Pancreas (tissue), 10 donors: ENCODE measurements around the gene PITX1. TPM values are rescaled to one million over a fixed set of nuclear protein-coding genes. Genes with fewer than 3 reads are reported as not detected.
A peak's percentile ranks its signal among the peaks of the same experiment; 100 is the strongest.

ENCODE experiments used
- ATAC-seq, 4 donors: fragments of 200-7000 bp; cut with Tn5 transposase; one replicate each; pipeline versions ENCODE4 v1.8.0 to v1.9.1; 2020; ENCODE audit warnings: mild to moderate bottlenecking in 4 of 4, moderate library complexity in 4 of 4
- DNase-seq, 6 donors: peaks; one replicate each; pipeline ENCODE4 v3.0.0-alpha.2; 2020
- FAIRE-seq: peaks from 2 replicates; lab custom pipeline; 2012; peaks lifted over from hg19 to GRCh38; lab: Jason Lieb, UNC
- H3K27ac ChIP-seq, 4 donors: fragments of 200-600 bp; sonication (generic); 1 replicate in 3 of 4; 2 replicates in 1 of 4; pipeline versions ENCODE4 v1.5.0 to v1.8.0; 2020
- H3K27me3 ChIP-seq, 4 donors: fragments of 200-600 bp; one replicate each; pipeline ENCODE4 v1.8.0; 2021
- H3K36me3 ChIP-seq, 3 donors: fragments of 200-600 bp; sonication (generic) in 1 of 3; one replicate each; pipeline versions ENCODE4 v1.5.0 to v1.8.0; 2020 to 2021
- H3K4me1 ChIP-seq, 3 donors: fragments of 200-600 bp; one replicate each; pipeline ENCODE4 v1.8.0; 2021
- H3K4me3 ChIP-seq, 4 donors: fragments of 200-600 bp; sonication (generic) in 2 of 4; one replicate each; pipeline versions ENCODE4 v1.5.0 to v1.8.0; 2020 to 2021
- H3K9me3 ChIP-seq, 4 donors: fragments of 200-600 bp; one replicate each; pipeline ENCODE4 v1.8.0; 2021
- CTCF ChIP-seq, 4 donors: fragments of 200-600 bp; sonication (generic) in 3 of 4; IDR thresholded peaks; one replicate each; pipeline versions ENCODE4 v1.5.0 to v1.8.0; 2021; ENCODE audit warnings: antibody characterized with exemption in 4 of 4
- WGBS, 2 donors: extraction: QIAGEN DNeasy Blood & Tissue Kit; methylation state at CpG; one replicate each; pipeline ENCODE4 v1.1.7; 2013; 5-methylcytosine and 5-hydroxymethylcytosine counted together
- intact Hi-C, 3 donors: fragments of 100-400 bp; cut with DNase I; formaldehyde crosslinking; loops; one replicate each; pipeline versions ENCODE4 v1.11.1 to v1.14.2; 2022
- polyA plus RNA-seq, 2 donors: library from polyadenylated mRNA; stranded (reverse); fragments of 200-250 nt; gene quantifications; one replicate each; pipeline ENCODE4 v1.2.3, GENCODE V29; 2013
- total RNA-seq, 6 donors: library from RNA; stranded (reverse); fragmentation: NEBNext Ultra II Directional in 4 of 6; extraction: Animal tissue kit (Norgen Biotek cat#: 25700) in 4 of 6; gene quantifications; one replicate each; pipeline versions ENCODE4 v1.2.1 to v1.2.4, GENCODE V29; 2021 to 2023
- donor health status: healthy with polysubstance abuse.
- donor health status: DM: no; HTN: no; CAD: no; lungs with moderate emphysema.
- donor health status: DM: no; HTN: no; CAD: no.
- donor health status: control.
- donor health status: control.
- donor health status: Bipolar disorder and iron deficiency.
- donor health status: DM: yes; HTN: yes; CAD: no.
- donor health status: DM: no; HTN: no; CAD: no.
- donor health status: DM: no; HTN: no; CAD: no.
- donor health status: DM: yes; HTN: yes; CAD: no.

PITX1 gene
- total and polyA plus RNA-seq, 8 donors: 0.12 to 0.28 (median 0.17) TPM; not detected in 4

- H3K27me3 ChIP-seq: no peaks in the 10 kb centered on the region
- intact Hi-C loops: no loop called here
- ATAC-seq: no peak
- peak in 1 of 6 donors; percentile 33 for DNase-seq
- no peaks in the 10 kb centered on the region for H3K9me3 ChIP-seq
- 51 to 53% methylated on average over 14 of the region's 14 CpGs for WGBS, 2 donors
- H3K4me1 ChIP-seq: no peaks in the 10 kb centered on the region
- H3K36me3 ChIP-seq: no peaks in the 10 kb centered on the region
- no peak for FAIRE-seq
- no peak overlapping the region for H3K27ac ChIP-seq
- no peak overlapping the region for H3K4me3 ChIP-seq
- no peak for TF ChIP-seq CTCF (IDR thresholded peaks at IDR 0.05)
Observed at GRCh38 chr5:135063511-135064234, 29.6 kb upstream of the PITX1 start.

GRCh38 chr5:135063056-135063445 lies 29.0 kb upstream of the PITX1 start:
- Histone ChIP-seq H3K4me3 (no peak overlapping the region), H3K27me3 (no peaks in the 10 kb centered on the region), H3K9me3 (no peaks in the 10 kb centered on the region), H3K27ac (no peak overlapping the region), H3K36me3 (no peaks in the 10 kb centered on the region), H3K4me1 (no peaks in the 10 kb centered on the region)
- DNase-seq (peak in 1 of 6 donors; percentile 13), ATAC-seq (no peak), FAIRE-seq (no peak)
- intact Hi-C loops: no loop called here
- TF ChIP-seq CTCF (IDR thresholded peaks at IDR 0.05): no peak
- 86% methylated on average over 8 of the region's 8 CpGs for WGBS, 2 donors

GRCh38 chr5:135062216-135063055 lies 28.4 kb upstream of the PITX1 start:
- WGBS, 2 donors: 66 to 67% methylated on average over 17 of the region's 17 CpGs
- Histone ChIP-seq H3K27ac (no peak overlapping the region), H3K36me3 (no peaks in the 10 kb centered on the region), H3K9me3 (no peaks in the 10 kb centered on the region), H3K4me1 (no peaks in the 10 kb centered on the region), H3K27me3 (no peaks in the 10 kb centered on the region), H3K4me3 (no peak overlapping the region)
- DNase-seq: peak in 2 of 6 donors; percentile 26 to 40
- no peak for TF ChIP-seq CTCF (IDR thresholded peaks at IDR 0.05)
- intact Hi-C loops: no loop called here
- ATAC-seq: no peak
- no peak for FAIRE-seq

- 77 to 81% methylated on average over 6 of the region's 6 CpGs for WGBS, 2 donors
- Histone ChIP-seq H3K27ac (no peak overlapping the region), H3K4me1 (no peaks in the 10 kb centered on the region), H3K36me3 (no peaks in the 10 kb centered on the region), H3K4me3 (no peak overlapping the region), H3K9me3 (no peaks in the 10 kb centered on the region), H3K27me3 (no peaks in the 10 kb centered on the region)
- ATAC-seq: no peak
- peak in 2 of 6 donors; percentile 34 to 41 for DNase-seq
- no peak for TF ChIP-seq CTCF (IDR thresholded peaks at IDR 0.05)
- no peak for FAIRE-seq
- intact Hi-C loops: no loop called here
Observed at GRCh38 chr5:135061001-135061400, 27.0 kb upstream of the PITX1 start.
